Measurements from ENCODE around the gene PLAC8L1. TPM values are rescaled to one million over a fixed set of nuclear protein-coding genes. Genes with fewer than 3 reads are reported as not detected.

The PLAC8L1 gene
- total RNA-seq: not detected

- no peak within 1 kb of the TSS for H3K4me3 ChIP-seq
- no peak for DNase-seq (ENCODE audit: low spot score)
- no peak within 1 kb of the TSS for H3K27ac ChIP-seq
- intact Hi-C loops (cut with DNase I): no loop called here
- no peaks in the 10 kb centered on the region for H3K36me3 ChIP-seq
- H3K4me1 ChIP-seq (replicated peaks): no peaks in the 10 kb centered on the region
- H3K9me3 ChIP-seq: no peaks in the 10 kb centered on the region
- no peaks in the 10 kb centered on the region for H3K27me3 ChIP-seq (replicated peaks; ENCODE audit: insufficient read depth)
- TF ChIP-seq POLR2AphosphoS5 (IDR thresholded peaks at IDR 0.05) (no peak), POLR2A (IDR thresholded peaks at IDR 0.05) (no peak), CTCF (IDR thresholded peaks at IDR 0.05) (no peak)
- 96% methylated on average over 2 of the region's 2 CpGs for whole genome bisulfite sequencing
Measured at GRCh38 chr5:146105477-146105876, at the start of gene PLAC8L1. PLAC8L1 (minus strand) TSS chr5:146105577; CDS start chr5:146104311, 1,266 bp downstream.

GRCh38 chr5:146151970-146152369 is 46.6 kb upstream of the PLAC8L1 start:
- WGBS: 76% methylated on average over 3 of the region's 3 CpGs
- intact Hi-C loops (cut with DNase I): no loop called here
- no peak overlapping the region for H3K27ac ChIP-seq
- DNase-seq (ENCODE audit: low spot score): no peak
- H3K9me3 ChIP-seq: no peaks in the 10 kb centered on the region
- no peak overlapping the region for H3K4me3 ChIP-seq
- TF ChIP-seq CTCF (IDR thresholded peaks at IDR 0.05): no peak
- TF ChIP-seq POLR2A (IDR thresholded peaks at IDR 0.05): no peak
- TF ChIP-seq POLR2AphosphoS5 (IDR thresholded peaks at IDR 0.05): no peak
- no peaks in the 10 kb centered on the region for H3K27me3 ChIP-seq (replicated peaks; ENCODE audit: insufficient read depth)
- no peaks in the 10 kb centered on the region for H3K4me1 ChIP-seq (replicated peaks)
- no peaks in the 10 kb centered on the region for H3K36me3 ChIP-seq

GRCh38 chr5:146137967-146138403 is 32.6 kb upstream of the PLAC8L1 start:
- no peak for DNase-seq (ENCODE audit: low spot score)
- H3K9me3 ChIP-seq: no peaks in the 10 kb centered on the region
- no peaks in the 10 kb centered on the region for H3K4me1 ChIP-seq (replicated peaks)
- WGBS: 66% methylated on average over 8 of the region's 8 CpGs
- H3K36me3 ChIP-seq: peaks cover 0 to 7% of the 10 kb centered on the region in 2 donors
- no peak overlapping the region for H3K4me3 ChIP-seq
- H3K27ac ChIP-seq: no peak overlapping the region
- intact Hi-C loops (cut with DNase I): loop anchor here (10.0 kb wide), 1 partner anchor 1933 kb away; no protein-coding TSS in a partner anchor
- H3K27me3 ChIP-seq (replicated peaks; ENCODE audit: insufficient read depth): no peaks in the 10 kb centered on the region
- TF ChIP-seq POLR2AphosphoS5 (IDR thresholded peaks at IDR 0.05) (no peak), CTCF (IDR thresholded peaks at IDR 0.05) (no peak), POLR2A (IDR thresholded peaks at IDR 0.05) (no peak)

- Histone ChIP-seq H3K36me3 (peaks cover 0 to 4% of the 10 kb centered on the region in 2 donors), H3K4me1 (replicated peaks) (no peaks in the 10 kb centered on the region), H3K4me3 (no peak overlapping the region), H3K27ac (no peak overlapping the region), H3K9me3 (no peaks in the 10 kb centered on the region), H3K27me3 (replicated peaks; ENCODE audit: insufficient read depth) (no peaks in the 10 kb centered on the region)
- no peak for TF ChIP-seq POLR2A (IDR thresholded peaks at IDR 0.05)
- TF ChIP-seq CTCF (IDR thresholded peaks at IDR 0.05): peak in 3 of 4 experiments; percentile 33 to 58 (median 57)
- WGBS: 62% methylated on average over 3 of the region's 3 CpGs
- DNase-seq (ENCODE audit: low spot score): no peak
- intact Hi-C loops (cut with DNase I): loop anchor here (10.0 kb wide), 1 partner anchor 1926 kb away; no protein-coding TSS in a partner anchor
Measured at GRCh38 chr5:146130440-146131045, 25.2 kb upstream of the PLAC8L1 start.

- H3K36me3 ChIP-seq: peaks cover 0 to 4% of the 10 kb centered on the region in 2 donors
- intact Hi-C loops (cut with DNase I): no loop called here
- TF ChIP-seq CTCF (IDR thresholded peaks at IDR 0.05) (no peak), POLR2A (IDR thresholded peaks at IDR 0.05) (no peak), POLR2AphosphoS5 (IDR thresholded peaks at IDR 0.05) (no peak)
- H3K9me3 ChIP-seq: no peaks in the 10 kb centered on the region
- no peak overlapping the region for H3K4me3 ChIP-seq
- no peaks in the 10 kb centered on the region for H3K27me3 ChIP-seq (replicated peaks; ENCODE audit: insufficient read depth)
- H3K4me1 ChIP-seq (replicated peaks): no peaks in the 10 kb centered on the region
- no peak overlapping the region for H3K27ac ChIP-seq
- DNase-seq (ENCODE audit: low spot score): no peak
Measured at GRCh38 chr5:146126068-146126467, 20.7 kb upstream of the PLAC8L1 start.
